Measurements from ENCODE around the gene OR2A7.
A peak's percentile ranks its signal among the peaks of the same experiment; 100 is the strongest.
"Not testable (repeated sequence)": the region's sequence is repeated elsewhere in the genome, so short reads cannot be mapped to it uniquely, and the experiment has no call there.

OR2A7 gene, protein sequence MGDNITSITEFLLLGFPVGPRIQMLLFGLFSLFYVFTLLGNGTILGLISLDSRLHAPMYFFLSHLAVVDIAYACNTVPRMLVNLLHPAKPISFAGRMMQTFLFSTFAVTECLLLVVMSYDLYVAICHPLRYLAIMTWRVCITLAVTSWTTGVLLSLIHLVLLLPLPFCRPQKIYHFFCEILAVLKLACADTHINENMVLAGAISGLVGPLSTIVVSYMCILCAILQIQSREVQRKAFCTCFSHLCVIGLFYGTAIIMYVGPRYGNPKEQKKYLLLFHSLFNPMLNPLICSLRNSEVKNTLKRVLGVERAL

GRCh38 chr7:144264692-144265091, at the start of gene OR2A7:
TSS of gene OR2A7 (minus strand) at chr7:144264792. CDS start at chr7:144259628, 5,164 bp downstream.
- not testable (repeated sequence) for H3K4me3 ChIP-seq (replicated peaks in 1 of 2; ENCODE audit: low read depth in 2 of 2, low read length in 2 of 2); DNase-seq (ENCODE audit: low read depth in 2 of 2)

DNA sequence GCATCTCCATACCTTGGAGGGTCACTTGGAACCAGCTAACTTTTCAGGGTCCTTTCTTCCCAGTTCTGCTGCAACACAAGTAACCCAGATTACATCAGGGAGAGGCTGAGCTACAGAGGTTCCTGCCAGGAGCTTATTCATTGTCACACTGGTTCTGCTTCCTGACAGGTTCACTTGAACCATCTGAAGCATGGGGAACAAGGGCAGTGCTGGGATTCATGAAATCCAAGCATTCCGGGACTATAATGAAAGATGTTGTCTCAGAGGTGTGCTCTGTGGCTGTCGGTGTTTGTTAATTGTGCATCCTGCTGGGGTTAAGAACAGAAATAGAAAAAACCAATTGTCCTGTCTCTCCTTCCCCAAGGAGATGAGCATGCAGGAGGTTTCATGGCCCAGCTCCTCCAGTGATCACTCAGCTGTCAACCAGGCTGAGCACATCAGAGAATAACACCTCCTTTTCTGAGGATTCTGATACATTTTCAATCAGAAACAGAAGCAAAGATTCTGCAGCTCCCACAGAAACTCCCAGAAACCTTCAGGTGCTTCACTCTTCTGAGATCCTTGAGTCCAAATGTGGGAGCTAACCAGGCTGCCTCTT, 47.4 kb upstream of the OR2A7 start, which contains the start of gene OR2A1:
Gene OR2A1 (plus strand): TSS at position 548 of the 598 bp plus-strand sequence. CDS start 5,706 bp downstream, outside the sequence.
- H3K4me3 ChIP-seq (replicated peaks in 1 of 2; ENCODE audit: low read depth in 2 of 2, low read length in 2 of 2); DNase-seq (ENCODE audit: low read depth in 2 of 2): not testable (repeated sequence)

- not testable (repeated sequence) for H3K4me3 ChIP-seq (replicated peaks in 1 of 2; ENCODE audit: low read depth in 2 of 2, low read length in 2 of 2); DNase-seq (ENCODE audit: low read depth in 2 of 2)
Measured at GRCh38 chr7:144311218-144311617, 46.6 kb upstream of the OR2A7 start.

DNA sequence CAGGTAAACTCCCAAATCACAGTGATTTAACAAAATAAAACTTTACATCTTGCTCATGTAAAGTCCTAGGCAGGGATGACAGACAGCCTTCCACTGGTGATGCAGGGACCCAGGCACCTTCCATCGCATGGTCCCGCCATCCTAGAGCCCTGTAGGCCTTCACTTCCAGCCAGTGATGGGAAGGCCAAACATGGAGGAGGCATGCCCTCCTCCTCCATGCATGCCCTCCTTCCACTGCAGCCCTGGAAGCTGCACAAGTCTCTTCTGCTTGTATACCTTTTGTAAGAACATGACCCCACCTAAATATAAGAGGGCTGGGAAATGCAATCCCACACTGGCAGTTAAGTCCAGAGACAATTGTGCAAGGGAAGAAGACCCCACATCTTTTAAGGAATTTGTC, 45.1 kb upstream of the OR2A7 start:
- DNase-seq (ENCODE audit: low read depth in 2 of 2); H3K4me3 ChIP-seq (replicated peaks in 1 of 2; ENCODE audit: low read depth in 2 of 2, low read length in 2 of 2): not testable (repeated sequence)

GRCh38 chr7:144305156-144305555, 40.6 kb upstream of the OR2A7 start:
- not testable (repeated sequence) for DNase-seq (ENCODE audit: low read depth in 2 of 2)

DNA sequence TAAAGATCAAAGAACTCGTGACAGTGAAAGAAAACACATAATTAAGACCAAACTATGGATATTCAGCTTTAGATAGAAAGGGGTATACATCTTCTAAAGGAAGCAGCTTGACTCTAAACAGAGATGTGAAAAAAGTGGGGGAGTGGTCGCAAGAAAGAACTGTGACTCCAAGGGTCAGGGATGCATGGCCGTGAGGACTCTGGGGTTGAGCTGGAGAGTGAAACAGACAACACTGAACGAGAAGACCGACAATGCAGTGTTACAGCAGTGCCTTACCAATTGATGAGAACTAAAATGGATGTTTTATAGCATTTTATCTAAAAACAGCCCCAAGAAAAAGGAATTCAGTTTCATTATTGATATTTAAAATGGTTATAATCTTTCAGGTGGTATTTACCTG, 39.0 kb upstream of the OR2A7 start:
- DNase-seq (ENCODE audit: low read depth in 2 of 2); H3K4me3 ChIP-seq (replicated peaks in 1 of 2; ENCODE audit: low read depth in 2 of 2, low read length in 2 of 2): not testable (repeated sequence)

More at GRCh38 chr7:144305156-144305555, 40.6 kb upstream of the OR2A7 start:
- not testable (repeated sequence) for H3K4me3 ChIP-seq (replicated peaks in 1 of 2; ENCODE audit: low read depth in 2 of 2, low read length in 2 of 2)

- DNase-seq (ENCODE audit: low read depth in 2 of 2); H3K4me3 ChIP-seq (replicated peaks in 1 of 2; ENCODE audit: low read depth in 2 of 2, low read length in 2 of 2): not testable (repeated sequence)
Measured at GRCh38 chr7:144302578-144303303, 38.1 kb upstream of the OR2A7 start.

DNA sequence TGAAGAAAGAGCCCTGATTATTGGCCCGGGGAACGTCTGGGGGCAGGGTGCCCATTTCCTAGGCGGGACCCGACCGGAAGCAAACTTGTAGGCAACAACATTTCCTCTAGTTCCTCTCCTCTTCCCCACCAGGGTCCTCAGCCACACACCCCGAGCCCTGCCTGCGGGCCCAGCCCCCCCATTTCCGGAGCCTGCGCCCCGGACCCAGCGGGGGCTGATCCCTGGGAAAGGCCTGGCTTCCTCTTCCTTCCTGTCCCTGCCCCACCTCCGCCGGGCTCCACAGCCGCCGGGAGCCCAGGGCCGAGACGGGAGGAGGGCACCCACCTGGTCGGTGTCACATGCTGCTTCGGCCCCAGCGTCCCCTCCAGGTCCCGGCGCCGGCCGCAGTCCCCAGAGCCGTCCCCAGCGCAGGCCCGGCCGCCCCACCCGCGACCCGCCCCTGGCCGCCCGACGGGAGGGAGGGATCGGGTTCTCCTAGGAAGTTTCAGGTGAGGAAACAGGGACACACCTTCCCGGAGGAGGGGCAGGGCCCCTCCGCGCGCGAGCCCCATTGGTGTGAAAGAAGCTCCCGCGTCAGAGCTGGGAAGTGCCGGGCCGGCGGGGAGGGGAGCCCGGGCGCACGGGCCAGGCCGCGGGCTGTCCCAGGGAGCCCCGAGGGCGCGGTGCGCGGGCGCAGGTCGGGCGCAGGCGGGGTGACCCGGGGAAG, 29.4 kb upstream of the OR2A7 start:
- not testable (repeated sequence) for H3K4me3 ChIP-seq (replicated peaks in 1 of 2; ENCODE audit: low read depth in 2 of 2, low read length in 2 of 2)

DNA sequence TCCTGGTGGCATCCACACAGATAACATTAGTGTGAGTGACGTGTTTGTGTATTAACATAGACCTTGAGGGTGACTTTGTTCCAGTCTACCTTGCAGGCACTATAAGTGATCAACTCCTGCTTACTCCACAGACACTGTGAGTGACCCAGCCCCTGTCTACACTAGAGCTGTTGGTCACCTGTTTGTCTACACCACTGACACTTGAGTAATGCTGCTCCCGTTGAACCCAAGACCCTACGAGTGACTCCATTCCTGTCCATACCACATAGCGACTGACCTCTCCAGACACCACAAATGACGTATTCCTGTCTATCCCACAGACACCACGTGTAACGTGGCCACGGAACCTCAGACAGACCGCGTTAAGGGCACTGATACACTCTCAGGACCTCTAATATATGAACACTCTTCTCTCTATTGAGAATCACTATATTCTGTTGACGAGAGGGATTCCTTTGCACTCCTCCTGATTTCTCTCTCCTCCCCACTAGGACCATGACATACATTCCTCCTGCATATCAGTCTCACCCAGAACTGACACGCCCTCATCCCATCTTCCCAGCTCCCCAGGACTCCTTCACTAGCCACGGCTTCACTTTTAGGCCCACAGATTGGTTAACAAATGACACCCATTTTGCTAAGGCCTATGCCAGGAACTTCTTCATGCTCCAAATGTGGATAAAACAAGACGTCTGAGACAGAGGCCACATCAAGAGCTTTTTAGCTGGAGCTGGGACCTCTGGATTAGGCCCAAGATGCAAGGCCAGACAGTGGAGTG, 28.0 kb upstream of the OR2A7 start:
- DNase-seq (ENCODE audit: low read depth in 2 of 2), result not testable (repeated sequence)

More for the DNA sequence above, 29.4 kb upstream of the OR2A7 start:
- DNase-seq (ENCODE audit: low read depth in 2 of 2), result not testable (repeated sequence)

GRCh38 chr7:144291607-144292006, 27.0 kb upstream of the OR2A7 start:
- peak in 1 of 2 donors; percentile 0 for DNase-seq (ENCODE audit: low read depth in 2 of 2)
- H3K4me3 ChIP-seq (replicated peaks in 1 of 2; ENCODE audit: low read depth in 2 of 2, low read length in 2 of 2), result not testable (repeated sequence)

More for the DNA sequence above, 28.0 kb upstream of the OR2A7 start:
- H3K4me3 ChIP-seq (replicated peaks in 1 of 2; ENCODE audit: low read depth in 2 of 2, low read length in 2 of 2), result not testable (repeated sequence)

GRCh38 chr7:144287171-144287784, 22.7 kb upstream of the OR2A7 start:
- not testable (repeated sequence) for DNase-seq (ENCODE audit: low read depth in 2 of 2); H3K4me3 ChIP-seq (replicated peaks in 1 of 2; ENCODE audit: low read depth in 2 of 2, low read length in 2 of 2)

GRCh38 chr7:144283716-144284115, 19.1 kb upstream of the OR2A7 start:
- H3K4me3 ChIP-seq (replicated peaks in 1 of 2; ENCODE audit: low read depth in 2 of 2, low read length in 2 of 2); DNase-seq (ENCODE audit: low read depth in 2 of 2): not testable (repeated sequence)

DNA sequence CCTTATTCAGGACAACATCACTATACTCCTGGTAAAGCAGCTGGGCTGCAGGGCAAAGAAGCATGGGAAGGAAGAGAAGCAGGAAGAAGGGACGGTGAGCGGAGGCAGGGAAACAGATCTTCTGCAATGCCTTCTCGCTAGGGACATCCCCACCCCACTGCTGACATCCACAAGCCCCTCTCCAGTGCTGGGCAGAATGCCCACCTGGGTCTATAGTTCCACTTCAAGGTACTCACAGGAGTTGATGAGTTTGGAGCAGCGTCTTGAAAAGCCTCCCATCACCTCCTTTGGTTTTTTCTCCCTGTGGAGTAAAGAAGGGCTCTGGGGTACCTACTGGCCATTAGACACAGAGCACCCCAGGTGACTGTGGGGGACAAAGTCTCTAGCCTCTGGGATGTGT, 17.9 kb upstream of the OR2A7 start:
- not testable (repeated sequence) for H3K4me3 ChIP-seq (replicated peaks in 1 of 2; ENCODE audit: low read depth in 2 of 2, low read length in 2 of 2); DNase-seq (ENCODE audit: low read depth in 2 of 2)

GRCh38 chr7:144281981-144282380, 17.4 kb upstream of the OR2A7 start:
- H3K4me3 ChIP-seq (replicated peaks in 1 of 2; ENCODE audit: low read depth in 2 of 2, low read length in 2 of 2); DNase-seq (ENCODE audit: low read depth in 2 of 2): not testable (repeated sequence)

GRCh38 chr7:144280010-144280409, 15.4 kb upstream of the OR2A7 start:
- not testable (repeated sequence) for H3K4me3 ChIP-seq (replicated peaks in 1 of 2; ENCODE audit: low read depth in 2 of 2, low read length in 2 of 2); DNase-seq (ENCODE audit: low read depth in 2 of 2)

- DNase-seq (ENCODE audit: low read depth in 2 of 2); H3K4me3 ChIP-seq (replicated peaks in 1 of 2; ENCODE audit: low read depth in 2 of 2, low read length in 2 of 2): not testable (repeated sequence)
Measured at GRCh38 chr7:144275281-144275680, 10.7 kb upstream of the OR2A7 start.

GRCh38 chr7:144269188-144269587, 4.6 kb upstream of the OR2A7 start, which contains the start of gene CTAGE8:
TSS of gene CTAGE8 (minus strand) at chr7:144269288. CDS start at chr7:144269250, 38 bp downstream.
- H3K4me3 ChIP-seq (replicated peaks in 1 of 2; ENCODE audit: low read depth in 2 of 2, low read length in 2 of 2); DNase-seq (ENCODE audit: low read depth in 2 of 2): not testable (repeated sequence)
